GM12878 (cell line): Measurements from ENCODE around the gene GABARAPL2. TPM values are rescaled to one million over a fixed set of nuclear protein-coding genes. Genes with fewer than 3 reads are reported as not detected.

ENCODE experiments used
- ATAC-seq: fragments of 200-7000 bp; cut with Tn5 transposase; 3 replicates; pipeline ENCODE4 v1.9.1; 2020; ENCODE audit warnings: mild to moderate bottlenecking, moderate library complexity
- BruUV-seq: library from RNA; stranded (reverse); fragments of 400-500 nt; replicated peaks from 2 replicates; lab custom pipeline; 2021; lab: Mats Ljungman, UMichigan
- CTCF ChIA-PET: fragments of 300-600 bp; sonication (Branson Sonifier 250); formaldehyde crosslinking; extraction: SDS; loops from one replicate; lab custom pipeline; 2021; ENCODE audit warnings: inconsistent platforms; lab: Yijun Ruan, JAX
- POLR2A ChIA-PET: fragments of 350-600 bp; formaldehyde crosslinking; extraction: SDS; loops from one replicate; lab custom pipeline; 2021; ENCODE audit warnings: inconsistent platforms; lab: Charles Lee
- RAD21 ChIA-PET: fragments of 300-600 bp; sonication (Branson Sonifier 250); formaldehyde crosslinking; loops from one replicate; lab custom pipeline; 2023; ENCODE audit warnings: antibody characterized with exemption; ENCODE audit not compliant: unreplicated experiment; lab: Charles Lee
- SMC1A ChIA-PET: fragments of 300-600 bp; sonication (Branson Sonifier 250); formaldehyde crosslinking; loops from one replicate; lab custom pipeline; 2023; ENCODE audit not compliant: unreplicated experiment, uncharacterized antibody; lab: Charles Lee
- DNase-seq: peaks from one replicate; pipeline ENCODE4 v3.0.0-alpha.2; 2011; ENCODE audit warnings: low read depth, low spot score
- FAIRE-seq: peaks from 3 replicates; lab custom pipeline; 2011; peaks lifted over from hg19 to GRCh38; lab: Jason Lieb, UNC
- H2AFZ ChIP-seq: 2 replicates; pipeline ENCODE4 v1.6.0; 2011; ENCODE audit warnings: low read depth, low read length, control low read depth; ENCODE audit not compliant: control insufficient read depth
- H3K27ac ChIP-seq: 2 replicates; pipeline ENCODE4 v1.5.1; 2011; ENCODE audit warnings: control low read depth; ENCODE audit not compliant: control insufficient read depth, insufficient read depth
- H3K27me3 ChIP-seq, 2 experiments: replicated peaks in 1 of 2; 2 replicates each; pipeline versions ENCODE4 v1.6.0 to v1.6.1; 2011; ENCODE audit warnings: low read length in 1 of 2; ENCODE audit not compliant: control insufficient read depth in 2 of 2, insufficient read depth in 2 of 2
- H3K36me3 ChIP-seq, 2 experiments: 2 replicates each; pipeline ENCODE4 v1.5.1; 2011; ENCODE audit warnings: low read length in 1 of 2; ENCODE audit not compliant: control insufficient read depth in 2 of 2, insufficient read depth in 2 of 2
- H3K4me1 ChIP-seq: 2 replicates; pipeline ENCODE4 v1.6.1; 2011; ENCODE audit warnings: mild to moderate bottlenecking, low read length, moderate library complexity, mixed read lengths; ENCODE audit not compliant: control insufficient read depth, insufficient read depth
- H3K4me2 ChIP-seq: 2 replicates; pipeline ENCODE4 v1.6.0; 2011; ENCODE audit warnings: control low read depth; ENCODE audit not compliant: control insufficient read depth, insufficient read depth
- H3K4me3 ChIP-seq: fragments of 200-600 bp; sonication (generic); 2 replicates; pipeline ENCODE4 v1.5.1; 2016
- H3K79me2 ChIP-seq: 2 replicates; pipeline ENCODE4 v1.6.0; 2011; ENCODE audit warnings: low read length; ENCODE audit not compliant: control insufficient read depth, insufficient read depth
- H3K9ac ChIP-seq: 2 replicates; pipeline ENCODE4 v1.8.0; 2011; ENCODE audit warnings: low read length, control low read depth, mixed read lengths; ENCODE audit not compliant: control insufficient read depth, insufficient read depth
- H3K9me3 ChIP-seq: replicated peaks from 3 replicates; pipeline ENCODE4 v1.5.1; 2011; ENCODE audit warnings: mild to moderate bottlenecking, low read length; ENCODE audit not compliant: control insufficient read depth, insufficient read depth
- H4K20me1 ChIP-seq: 2 replicates; pipeline ENCODE4 v1.6.0; 2011; ENCODE audit not compliant: control insufficient read depth, insufficient read depth
- ATF2 ChIP-seq: IDR thresholded peaks from 2 replicates; pipeline ENCODE4 v1.6.1; 2012; ENCODE audit warnings: low read length, inconsistent platforms
- CBX3 ChIP-seq: fragments of 200-600 bp; sonication (generic); IDR thresholded peaks from 2 replicates; pipeline ENCODE4 v1.6.1; 2016; ENCODE audit warnings: low read depth, borderline replicate concordance
- CREB1 ChIP-seq: IDR thresholded peaks from 2 replicates; pipeline ENCODE4 v1.6.1; 2012; ENCODE audit warnings: low read depth, mild to moderate bottlenecking, inconsistent platforms
- ESRRA ChIP-seq: IDR thresholded peaks from 2 replicates; pipeline ENCODE4 v1.6.1; 2012; ENCODE audit warnings: mild to moderate bottlenecking, low read length, improper control_type of control experiment
- IRF4 ChIP-seq: IDR thresholded peaks from 2 replicates; pipeline ENCODE4 v1.6.1; 2011; ENCODE audit warnings: low read depth, low read length
- JUNB ChIP-seq: IDR thresholded peaks from 2 replicates; pipeline ENCODE4 v1.6.1; 2016; ENCODE audit warnings: antibody characterized with exemption, mild to moderate bottlenecking
- JUND ChIP-seq: IDR thresholded peaks from 2 replicates; pipeline ENCODE4 v1.6.1; 2012; ENCODE audit warnings: low read depth, mild to moderate bottlenecking, low read length, improper control_type of control experiment, moderate library complexity
- RAD21 ChIP-seq: IDR thresholded peaks from 2 replicates; pipeline ENCODE4 v1.6.1; 2011; ENCODE audit warnings: mild to moderate bottlenecking, low read depth, low read length, moderate library complexity; ENCODE audit not compliant: insufficient read depth
- RUNX3 ChIP-seq: IDR thresholded peaks from 2 replicates; pipeline ENCODE4 v1.6.1; 2012; ENCODE audit warnings: low read length, inconsistent platforms
- SIN3A ChIP-seq: IDR thresholded peaks from 2 replicates; pipeline ENCODE4 v1.6.1; 2012; ENCODE audit warnings: low read depth, low read length, improper control_type of control experiment
- SIX5 ChIP-seq: IDR thresholded peaks from 2 replicates; pipeline ENCODE4 v1.6.1; 2011; ENCODE audit warnings: mild to moderate bottlenecking, low read depth, low read length, moderate library complexity; ENCODE audit not compliant: severe bottlenecking
- SPI1 ChIP-seq: IDR thresholded peaks from 2 replicates; pipeline ENCODE4 v1.6.1; 2011; ENCODE audit warnings: low read depth, mild to moderate bottlenecking, low read length, moderate library complexity, borderline replicate concordance; ENCODE audit not compliant: insufficient read depth
- TAF1 ChIP-seq: IDR thresholded peaks from 2 replicates; pipeline ENCODE4 v1.6.1; 2011; ENCODE audit warnings: mild to moderate bottlenecking, low read depth, low read length, borderline replicate concordance
- WGBS: methylation state at CpG from one replicate; pipeline ENCODE4 v1.1.6; 2016; ENCODE audit warnings: low lambda C conversion rate; ENCODE audit not compliant: insufficient replicate concordance, insufficient coverage; ENCODE audit errors: missing lambda C conversion rate; 5-methylcytosine and 5-hydroxymethylcytosine counted together
- in situ Hi-C: fragments of 300-500 bp; cut with MboI; formaldehyde crosslinking; loops from 9 replicates; pipeline ENCODE4 v1.14.3; 2018; ENCODE audit warnings: mixed read lengths
- intact Hi-C: fragments of 100-400 bp; cut with micrococcal nuclease; formaldehyde crosslinking; loops from one replicate; pipeline ENCODE4 v1.14.2; 2022; ENCODE audit not compliant: unreplicated experiment
- polyA plus RNA-seq, 11 experiments: library from polyadenylated mRNA; depleted of rRNA in 4 of 11; unstranded in 6 of 11; stranded (reverse) in 5 of 11; fragments of >200 nt; fragmentation: Nextera tagmentation in 4 of 11; fragmentation: Illumina TruSeq in 1 of 11; extraction: Ambion mirVana in 4 of 11; extraction: Trizol in 1 of 11; gene quantifications; 1 replicate in 1 of 11; 2 replicates in 10 of 11; pipeline versions ENCODE4 v1.2.1 to v1.2.3, GENCODE V29; 2011 to 2016; ENCODE audit warnings: inconsistent platforms in 2 of 11, missing spikeins in 2 of 11, low read depth in 1 of 11
- total RNA-seq, 4 experiments: library from RNA; depleted of rRNA in 3 of 4; stranded (reverse); fragments of >200 nt in 3 of 4; fragmentation: Illumina TruSeq in 1 of 4; extraction: Trizol in 1 of 4; gene quantifications; 2 replicates each; pipeline versions ENCODE4 v1.2.1 to v1.2.3, GENCODE V29; 2013 to 2021
- TF ChIP-seq, protein P1 (sequence below): fragments of 450-650 bp; formaldehyde crosslinking; IDR thresholded peaks from 2 replicates; pipeline ENCODE4 v1.5.0; 2022; ENCODE audit warnings: mild to moderate bottlenecking, missing genetic modification characterization
- TF ChIP-seq, protein P2 (sequence below): IDR thresholded peaks from 2 replicates; pipeline ENCODE4 v1.6.1; 2012; ENCODE audit warnings: mild to moderate bottlenecking, low read depth, low read length

Gene GABARAPL2
- total and polyA plus RNA-seq, 10 of the 15 experiments (the other 5 are each of a cell fraction or from before 2014, with no cell fraction given), result 61.9 to 359 (median 128) TPM

DNA sequence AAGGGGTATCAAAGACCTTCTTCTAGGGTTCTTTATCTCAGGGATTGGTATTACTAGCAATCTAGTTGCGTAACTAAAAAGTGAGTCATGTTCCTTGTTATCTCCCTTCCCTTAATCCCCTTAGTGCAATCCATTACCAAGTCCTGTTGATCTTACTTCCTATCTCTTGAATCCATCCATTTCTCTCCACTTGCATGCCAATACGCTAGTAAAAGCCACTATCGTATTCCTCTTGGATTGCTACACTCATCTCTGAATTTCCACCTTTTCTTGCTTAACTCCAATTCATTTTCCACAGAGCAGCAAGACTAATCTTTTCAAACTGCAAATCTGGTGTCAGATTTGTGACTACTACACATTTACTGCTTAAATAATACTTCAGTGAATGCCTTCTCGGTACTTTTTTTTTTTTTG lies 58.7 kb downstream of the GABARAPL2 start (continued):
- TF ChIP-seq SPI1, result no peak
- TF ChIP-seq SIN3A, result no peak
- TF ChIP-seq CREB1, result no peak
- TF ChIP-seq SIX5, result no peak
- TF ChIP-seq JUND, result no peak
- no peak for TF ChIP-seq RUNX3

DNA sequence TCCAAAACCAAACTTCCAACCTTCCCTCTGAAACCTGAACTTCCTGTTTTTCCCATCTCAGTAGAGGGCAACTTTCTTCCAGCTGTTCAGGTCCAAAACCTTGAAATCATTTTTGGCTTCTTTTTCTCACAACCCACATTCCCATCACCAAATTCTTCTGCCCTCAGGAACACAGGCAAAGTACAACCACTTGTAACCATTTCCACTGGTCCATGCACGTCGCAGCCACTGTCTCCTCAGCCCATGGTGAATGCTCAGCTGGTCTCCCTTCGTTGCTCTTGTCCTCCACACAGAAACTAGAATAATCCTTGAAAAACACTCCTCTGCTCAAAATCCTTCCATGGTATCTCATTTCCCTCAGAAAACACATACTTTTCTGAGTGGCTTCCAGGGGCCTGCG lies 60.6 kb downstream of the GABARAPL2 start:
- H2AFZ ChIP-seq, result no peak overlapping the region
- H3K27me3 ChIP-seq, result no peaks in the 10 kb centered on the region
- ChIA-PET SMC1A (interaction anchor here (0.6 kb wide), 1 partner anchor 106 kb away, joined by 3 read pairs; no protein-coding TSS in a partner anchor), CTCF (no interaction called here), POLR2A (no interaction called here), RAD21 (no interaction called here)
- H3K27ac ChIP-seq, result no peak overlapping the region
- H3K4me3 ChIP-seq, result no peak overlapping the region
- no TSS peak for BruUV-seq
- H3K79me2 ChIP-seq, result peaks cover 11% of the 10 kb centered on the region
- FAIRE-seq, result no peak
- H3K36me3 ChIP-seq, result peaks cover 17 to 45% of the 10 kb centered on the region in 2 experiments
- DNase-seq, result no peak
- H4K20me1 ChIP-seq, result no peaks in the 10 kb centered on the region
- no peak overlapping the region for H3K9ac ChIP-seq
- WGBS, result 97% methylated on average over 4 of the region's 4 CpGs
- in situ Hi-C loops (loop anchor here (10.0 kb wide), 1 partner anchor 162 kb away; the partner anchor contains the start of gene TMEM170A), intact Hi-C loops (no loop called here)
- H3K4me2 ChIP-seq, result no peak overlapping the region
- H3K4me1 ChIP-seq, result peaks cover under 1% of the 10 kb centered on the region; the same call in 1 of the 2 replicates
- no peak for ATAC-seq
- H3K9me3 ChIP-seq, result no peaks in the 10 kb centered on the region
- TF ChIP-seq, protein P1, sequence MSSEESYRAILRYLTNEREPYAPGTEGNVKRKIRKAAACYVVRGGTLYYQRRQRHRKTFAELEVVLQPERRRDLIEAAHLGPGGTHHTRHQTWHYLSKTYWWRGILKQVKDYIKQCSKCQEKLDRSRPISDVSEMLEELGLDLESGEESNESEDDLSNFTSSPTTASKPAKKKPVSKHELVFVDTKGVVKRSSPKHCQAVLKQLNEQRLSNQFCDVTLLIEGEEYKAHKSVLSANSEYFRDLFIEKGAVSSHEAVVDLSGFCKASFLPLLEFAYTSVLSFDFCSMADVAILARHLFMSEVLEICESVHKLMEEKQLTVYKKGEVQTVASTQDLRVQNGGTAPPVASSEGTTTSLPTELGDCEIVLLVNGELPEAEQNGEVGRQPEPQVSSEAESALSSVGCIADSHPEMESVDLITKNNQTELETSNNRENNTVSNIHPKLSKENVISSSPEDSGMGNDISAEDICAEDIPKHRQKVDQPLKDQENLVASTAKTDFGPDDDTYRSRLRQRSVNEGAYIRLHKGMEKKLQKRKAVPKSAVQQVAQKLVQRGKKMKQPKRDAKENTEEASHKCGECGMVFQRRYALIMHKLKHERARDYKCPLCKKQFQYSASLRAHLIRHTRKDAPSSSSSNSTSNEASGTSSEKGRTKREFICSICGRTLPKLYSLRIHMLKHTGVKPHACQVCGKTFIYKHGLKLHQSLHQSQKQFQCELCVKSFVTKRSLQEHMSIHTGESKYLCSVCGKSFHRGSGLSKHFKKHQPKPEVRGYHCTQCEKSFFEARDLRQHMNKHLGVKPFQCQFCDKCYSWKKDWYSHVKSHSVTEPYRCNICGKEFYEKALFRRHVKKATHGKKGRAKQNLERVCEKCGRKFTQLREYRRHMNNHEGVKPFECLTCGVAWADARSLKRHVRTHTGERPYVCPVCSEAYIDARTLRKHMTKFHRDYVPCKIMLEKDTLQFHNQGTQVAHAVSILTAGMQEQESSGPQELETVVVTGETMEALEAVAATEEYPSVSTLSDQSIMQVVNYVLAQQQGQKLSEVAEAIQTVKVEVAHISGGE (CRISPR knock-in tag), result no peak
- no peak for TF ChIP-seq IRF4
- no peak for TF ChIP-seq ESRRA
- no peak for TF ChIP-seq JUNB
- TF ChIP-seq ATF2, result no peak
- no peak for TF ChIP-seq TAF1
- TF ChIP-seq CBX3, result no peak
- no peak for TF ChIP-seq RAD21
- TF ChIP-seq, protein P2, sequence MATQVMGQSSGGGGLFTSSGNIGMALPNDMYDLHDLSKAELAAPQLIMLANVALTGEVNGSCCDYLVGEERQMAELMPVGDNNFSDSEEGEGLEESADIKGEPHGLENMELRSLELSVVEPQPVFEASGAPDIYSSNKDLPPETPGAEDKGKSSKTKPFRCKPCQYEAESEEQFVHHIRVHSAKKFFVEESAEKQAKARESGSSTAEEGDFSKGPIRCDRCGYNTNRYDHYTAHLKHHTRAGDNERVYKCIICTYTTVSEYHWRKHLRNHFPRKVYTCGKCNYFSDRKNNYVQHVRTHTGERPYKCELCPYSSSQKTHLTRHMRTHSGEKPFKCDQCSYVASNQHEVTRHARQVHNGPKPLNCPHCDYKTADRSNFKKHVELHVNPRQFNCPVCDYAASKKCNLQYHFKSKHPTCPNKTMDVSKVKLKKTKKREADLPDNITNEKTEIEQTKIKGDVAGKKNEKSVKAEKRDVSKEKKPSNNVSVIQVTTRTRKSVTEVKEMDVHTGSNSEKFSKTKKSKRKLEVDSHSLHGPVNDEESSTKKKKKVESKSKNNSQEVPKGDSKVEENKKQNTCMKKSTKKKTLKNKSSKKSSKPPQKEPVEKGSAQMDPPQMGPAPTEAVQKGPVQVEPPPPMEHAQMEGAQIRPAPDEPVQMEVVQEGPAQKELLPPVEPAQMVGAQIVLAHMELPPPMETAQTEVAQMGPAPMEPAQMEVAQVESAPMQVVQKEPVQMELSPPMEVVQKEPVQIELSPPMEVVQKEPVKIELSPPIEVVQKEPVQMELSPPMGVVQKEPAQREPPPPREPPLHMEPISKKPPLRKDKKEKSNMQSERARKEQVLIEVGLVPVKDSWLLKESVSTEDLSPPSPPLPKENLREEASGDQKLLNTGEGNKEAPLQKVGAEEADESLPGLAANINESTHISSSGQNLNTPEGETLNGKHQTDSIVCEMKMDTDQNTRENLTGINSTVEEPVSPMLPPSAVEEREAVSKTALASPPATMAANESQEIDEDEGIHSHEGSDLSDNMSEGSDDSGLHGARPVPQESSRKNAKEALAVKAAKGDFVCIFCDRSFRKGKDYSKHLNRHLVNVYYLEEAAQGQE, result no peak
